Germinal center (tissue), 1 donor: ENCODE results near the gene KLF12.

Source experiments
- DNase-seq: peaks from one replicate; pipeline ENCODE4 v3.0.0; 2012; ENCODE audit warnings: mixed read lengths, low spot score

The KLF12 gene

GRCh38 chr13:74102691-74103090 lies 31.5 kb downstream of the KLF12 start:
- DNase-seq: no peak

- no peak for DNase-seq
These were observed 32.8 kb downstream of the KLF12 start for GRCh38 chr13:74101436-74101835.

GRCh38 chr13:74098077-74098476 lies 36.1 kb downstream of the KLF12 start:
- DNase-seq: no peak

GRCh38 chr13:74097116-74097515 lies 37.1 kb downstream of the KLF12 start:
- DNase-seq: no peak

GRCh38 chr13:74093691-74094090 lies 40.5 kb downstream of the KLF12 start:
- DNase-seq: no peak

GRCh38 chr13:74092711-74093110 lies 41.5 kb downstream of the KLF12 start:
- peak; percentile 25 for DNase-seq

- no peak for DNase-seq
These were observed 43.2 kb downstream of the KLF12 start for GRCh38 chr13:74090869-74091605.

- DNase-seq: no peak
These were observed 43.8 kb downstream of the KLF12 start for GRCh38 chr13:74090397-74090796.

GRCh38 chr13:74087357-74087756 lies 46.8 kb downstream of the KLF12 start:
- DNase-seq: no peak
